Measurements from ENCODE around the gene DMRTC2. TPM values are rescaled to one million over a fixed set of nuclear protein-coding genes. Genes with fewer than 3 reads are reported as not detected.

Gene DMRTC2
- total RNA-seq, 1 experiment from 2014 or later, result not detected

- TF ChIP-seq CTCF (IDR thresholded peaks at IDR 0.05; ENCODE audit: unreplicated experiment), result no peak
- no peak overlapping the region for H3K27ac Mint-ChIP-seq (ENCODE audit: low read depth, unreplicated experiment)
- H3K9me3 Mint-ChIP-seq (ENCODE audit: unreplicated experiment), result no peaks in the 10 kb centered on the region
- no peak overlapping the region for H3K4me3 Mint-ChIP-seq (ENCODE audit: unreplicated experiment)
- intact Hi-C loops (cut with micrococcal nuclease), result loop anchor here (2.0 kb wide), 1 partner anchor 28 kb away; no protein-coding TSS in a partner anchor
- no peaks in the 10 kb centered on the region for H3K4me1 Mint-ChIP-seq (ENCODE audit: insufficient read depth, unreplicated experiment)
- no peak for DNase-seq (ENCODE audit: unreplicated experiment)
- peaks cover 60% of the 10 kb centered on the region for H3K36me3 Mint-ChIP-seq (ENCODE audit: insufficient read depth, unreplicated experiment)
- no peaks in the 10 kb centered on the region for H3K27me3 Mint-ChIP-seq (ENCODE audit: insufficient read depth, unreplicated experiment)
- BruUV-seq (replicated peaks), result no TSS peak
- ChIA-PET CTCF (no interaction called here), POLR2A (no interaction called here)
Observed at GRCh38 chr19:41897181-41897580, 52.3 kb downstream of the DMRTC2 start.

GRCh38 chr19:41897820-41898219, 53.0 kb downstream of the DMRTC2 start:
- Mint-ChIP-seq H3K9me3 (ENCODE audit: unreplicated experiment) (no peaks in the 10 kb centered on the region), H3K36me3 (ENCODE audit: insufficient read depth, unreplicated experiment) (peaks cover 67% of the 10 kb centered on the region), H3K27me3 (ENCODE audit: insufficient read depth, unreplicated experiment) (no peaks in the 10 kb centered on the region), H3K4me3 (ENCODE audit: unreplicated experiment) (no peak overlapping the region), H3K4me1 (ENCODE audit: insufficient read depth, unreplicated experiment) (no peaks in the 10 kb centered on the region), H3K27ac (ENCODE audit: low read depth, unreplicated experiment) (no peak overlapping the region)
- POLR2A ChIA-PET, result interaction anchor here (0.6 to 1.0 kb wide), 2 partner anchors 14 kb away, joined by 3 read pairs; no protein-coding TSS in a partner anchor
- intact Hi-C loops (cut with micrococcal nuclease), result loop anchor here (2.0 kb wide), 1 partner anchor 29 kb away; no protein-coding TSS in a partner anchor
- no peak for TF ChIP-seq CTCF (IDR thresholded peaks at IDR 0.05; ENCODE audit: unreplicated experiment)
- no peak for DNase-seq (ENCODE audit: unreplicated experiment)
- CTCF ChIA-PET, result no interaction called here
- BruUV-seq (replicated peaks), result no TSS peak

- Mint-ChIP-seq H3K4me1 (ENCODE audit: insufficient read depth, unreplicated experiment) (no peaks in the 10 kb centered on the region), H3K36me3 (ENCODE audit: insufficient read depth, unreplicated experiment) (peaks cover 71% of the 10 kb centered on the region), H3K9me3 (ENCODE audit: unreplicated experiment) (no peaks in the 10 kb centered on the region), H3K27ac (ENCODE audit: low read depth, unreplicated experiment) (no peak overlapping the region), H3K27me3 (ENCODE audit: insufficient read depth, unreplicated experiment) (no peaks in the 10 kb centered on the region), H3K4me3 (ENCODE audit: unreplicated experiment) (no peak overlapping the region)
- intact Hi-C loops (cut with micrococcal nuclease), result no loop called here
- no TSS peak for BruUV-seq (replicated peaks)
- no peak for DNase-seq (ENCODE audit: unreplicated experiment)
- ChIA-PET POLR2A (interaction anchor here (0.6 to 1.4 kb wide), 3 partner anchors 10 to 15 kb away, joined by 3 to 4 read pairs (median 3); no protein-coding TSS in a partner anchor), CTCF (interaction anchor here (1.0 kb wide), 1 partner anchor 53 kb away, joined by 3 read pairs; no protein-coding TSS in a partner anchor)
- TF ChIP-seq CTCF (IDR thresholded peaks at IDR 0.05; ENCODE audit: unreplicated experiment), result no peak
Observed at GRCh38 chr19:41898235-41898634, 53.4 kb downstream of the DMRTC2 start.

Small RNA genes lying within 50 kb of the gene (microRNA-seq; reads per million reads assigned to microRNA genes)
- 0.40 reads per million for gene MIR6797

Other genes with a start within 250 kb of the DMRTC2 start
- not detected in 2 replicates for gene CEACAM4, start 218.0 kb upstream of the DMRTC2 start, total RNA-seq (2022)
- gene CEACAM7, start 156.8 kb upstream of the DMRTC2 start, total RNA-seq (2022), result not detected in 2 replicates
- not detected in 2 replicates for gene CEACAM5, start 136.4 kb upstream of the DMRTC2 start, total RNA-seq (2022)
- gene CEACAM6, start 89.5 kb upstream of the DMRTC2 start, total RNA-seq (2022), result not detected in 2 replicates
- not detected in 2 replicates for gene CEACAM3, start 48.5 kb upstream of the DMRTC2 start, total RNA-seq (2022)
- not detected in 2 replicates for gene LYPD4, start 359 bp upstream of the DMRTC2 start, total RNA-seq (2022)
- 3,060 and 3,357 TPM in 2 replicates for gene RPS19, start 15.2 kb downstream of the DMRTC2 start, total RNA-seq (2022)
- not detected in 2 replicates for gene CD79A, start 32.2 kb downstream of the DMRTC2 start, total RNA-seq (2022)
- 106 and 108 TPM in 2 replicates for gene ARHGEF1, start 38.1 kb downstream of the DMRTC2 start, total RNA-seq (2022)
- 0.34 TPM in 1 of 2 replicates, not detected in the other for gene ERFL, start 83.4 kb downstream of the DMRTC2 start, total RNA-seq (2022)
- 75.4 and 104 TPM in 2 replicates for gene RABAC1, start 114.3 kb downstream of the DMRTC2 start, total RNA-seq (2022)
- not detected in 2 replicates for gene ATP1A3, start 149.2 kb downstream of the DMRTC2 start, total RNA-seq (2022)
- gene GRIK5, start 225.2 kb downstream of the DMRTC2 start, total RNA-seq (2022), result 1.6 and 1.8 TPM in 2 replicates
- gene ZNF574, start 231.1 kb downstream of the DMRTC2 start, total RNA-seq (2022), result 12.2 and 13.5 TPM in 2 replicates